GM15510 (cell line): ENCODE results near the gene PPP1R14B.
A peak's percentile ranks its signal among the peaks of the same experiment; 100 is the strongest.

Source experiments
- POLR2A ChIP-seq: IDR thresholded peaks from 3 replicates; pipeline ENCODE4 v1.6.1; 2011; ENCODE audit warnings: borderline replicate concordance; ENCODE audit not compliant: insufficient read length; ENCODE audit errors: extremely low read depth

PPP1R14B gene

GRCh38 chr11:64285885-64286800 is 39.4 kb upstream of the PPP1R14B start:
- TF ChIP-seq POLR2A, result peak; percentile 49

DNA sequence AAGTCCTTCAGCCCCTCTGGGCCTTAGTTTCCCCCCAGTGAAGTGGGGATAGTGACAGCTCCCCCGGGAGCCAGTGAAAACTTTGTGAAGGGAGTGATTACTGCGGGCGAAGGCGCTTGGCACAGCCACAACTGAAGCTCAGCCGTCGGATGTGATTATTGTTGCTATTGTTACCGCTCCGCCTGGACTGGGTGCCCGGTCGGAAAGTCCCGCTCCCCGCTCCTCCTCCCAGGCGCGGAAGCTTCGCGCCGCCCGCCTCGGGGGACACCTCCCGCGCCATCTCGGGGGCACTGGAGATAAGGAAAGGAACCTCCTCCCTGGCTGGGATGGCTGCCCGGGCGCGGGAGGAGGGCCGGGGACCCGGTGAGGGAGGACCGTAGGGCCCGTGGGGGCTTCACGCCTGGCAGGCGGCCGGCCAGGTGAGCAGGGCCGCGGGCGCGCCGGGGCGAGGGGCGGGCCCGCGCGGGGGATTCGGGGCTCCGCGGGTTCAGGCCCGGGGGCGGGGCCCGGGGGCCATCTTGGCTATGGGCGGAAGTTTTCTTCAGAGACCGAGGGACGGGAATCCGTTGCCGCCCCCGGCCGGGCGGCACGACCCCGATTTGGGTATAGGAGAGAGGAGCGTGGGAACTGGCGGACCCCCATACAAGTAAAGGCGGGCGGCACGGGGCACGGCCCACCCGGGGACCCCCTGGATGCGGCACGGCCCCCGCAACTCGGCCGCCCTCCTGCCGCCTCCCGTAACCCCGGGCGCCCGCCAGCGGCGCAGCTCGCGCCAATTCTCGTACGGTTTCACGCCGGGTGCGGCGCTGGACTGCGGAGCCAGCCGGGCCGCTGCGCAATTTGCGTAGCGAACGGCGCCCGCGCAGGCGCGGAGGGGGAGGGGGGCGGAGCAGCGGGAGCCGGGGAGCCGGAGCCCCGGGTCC is 38.5 kb upstream of the PPP1R14B start, which contains the start of gene GPR137:
GPR137 (plus strand) TSS at position 887 of the 923 bp plus-strand sequence. CDS start 677 bp downstream, outside the sequence.
- peak; percentile 64 for TF ChIP-seq POLR2A

DNA sequence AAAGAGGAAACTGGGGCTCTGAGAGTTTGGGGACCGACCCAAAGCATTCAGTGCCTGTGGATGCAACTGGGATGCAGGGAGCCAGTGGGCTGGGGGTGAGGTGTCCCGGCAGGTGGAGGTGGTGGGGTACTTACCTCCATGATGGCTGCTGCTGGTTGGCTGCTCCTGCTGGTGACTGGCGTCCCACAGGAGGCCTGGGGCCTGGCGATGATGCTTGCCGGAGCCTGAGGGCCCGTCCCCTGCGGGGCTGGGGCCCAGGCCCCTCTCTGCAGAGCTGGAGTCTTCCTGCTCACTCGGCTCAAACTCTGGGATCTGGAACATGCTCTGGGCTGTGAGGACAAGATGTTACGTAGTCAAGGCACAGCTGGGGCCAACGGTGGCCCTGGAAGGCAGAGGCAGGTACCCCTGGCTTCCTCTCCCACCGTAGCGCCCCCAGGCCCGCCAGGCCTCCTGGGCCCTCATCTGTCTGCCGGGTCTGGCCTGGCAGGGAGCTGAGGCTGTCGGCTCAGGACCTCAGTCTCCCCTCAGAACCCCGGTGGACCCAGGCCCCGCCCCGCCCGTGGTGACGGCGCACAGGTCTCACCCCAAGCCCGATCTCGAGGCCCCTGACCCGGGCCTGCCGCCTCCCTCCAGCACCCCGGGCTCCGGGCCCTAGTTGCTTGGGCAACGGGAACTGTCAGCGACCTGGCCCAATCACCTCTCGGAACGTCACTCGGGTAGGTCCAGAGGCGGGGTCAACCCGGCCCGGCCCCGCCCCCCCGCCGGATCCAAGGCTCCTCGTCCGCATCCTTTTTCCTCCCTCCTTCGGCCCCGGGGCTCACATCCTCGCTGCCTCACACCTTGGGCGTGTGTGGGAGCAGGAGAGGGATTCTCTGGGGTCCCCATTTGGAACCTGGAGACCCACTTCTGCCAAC is 37.6 kb upstream of the PPP1R14B start, which contains the start of gene BAD:
BAD (minus strand) TSS at position 618 of the 914 bp plus-strand sequence; CDS start at position 321, 297 bp downstream.
- peak; percentile 63 for TF ChIP-seq POLR2A

DNA sequence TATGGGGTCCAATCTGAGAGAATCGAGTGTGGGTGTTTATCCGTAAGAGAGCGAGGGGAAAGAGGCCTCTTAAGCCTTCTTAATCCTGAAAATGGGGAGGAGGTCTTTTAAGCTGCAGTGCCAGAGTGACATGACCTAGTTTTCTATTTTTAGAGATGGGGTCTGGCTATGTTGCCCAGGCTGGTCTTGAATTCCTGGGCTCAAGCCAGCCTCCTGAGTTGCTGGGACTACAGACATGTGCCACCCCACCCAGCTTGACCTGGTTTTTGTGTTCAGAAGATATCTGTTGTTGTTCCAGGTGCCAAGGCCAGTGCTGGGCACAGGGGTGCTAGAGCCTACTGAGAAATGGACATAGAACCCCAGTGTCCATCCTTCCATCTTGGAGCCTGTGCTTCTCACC is 36.3 kb upstream of the PPP1R14B start:
- no peak for TF ChIP-seq POLR2A

- TF ChIP-seq POLR2A, result no peak
Measured at GRCh38 chr11:64281957-64282770, 35.4 kb upstream of the PPP1R14B start.

- TF ChIP-seq POLR2A, result no peak
Measured at GRCh38 chr11:64278576-64279190, 31.9 kb upstream of the PPP1R14B start.

DNA sequence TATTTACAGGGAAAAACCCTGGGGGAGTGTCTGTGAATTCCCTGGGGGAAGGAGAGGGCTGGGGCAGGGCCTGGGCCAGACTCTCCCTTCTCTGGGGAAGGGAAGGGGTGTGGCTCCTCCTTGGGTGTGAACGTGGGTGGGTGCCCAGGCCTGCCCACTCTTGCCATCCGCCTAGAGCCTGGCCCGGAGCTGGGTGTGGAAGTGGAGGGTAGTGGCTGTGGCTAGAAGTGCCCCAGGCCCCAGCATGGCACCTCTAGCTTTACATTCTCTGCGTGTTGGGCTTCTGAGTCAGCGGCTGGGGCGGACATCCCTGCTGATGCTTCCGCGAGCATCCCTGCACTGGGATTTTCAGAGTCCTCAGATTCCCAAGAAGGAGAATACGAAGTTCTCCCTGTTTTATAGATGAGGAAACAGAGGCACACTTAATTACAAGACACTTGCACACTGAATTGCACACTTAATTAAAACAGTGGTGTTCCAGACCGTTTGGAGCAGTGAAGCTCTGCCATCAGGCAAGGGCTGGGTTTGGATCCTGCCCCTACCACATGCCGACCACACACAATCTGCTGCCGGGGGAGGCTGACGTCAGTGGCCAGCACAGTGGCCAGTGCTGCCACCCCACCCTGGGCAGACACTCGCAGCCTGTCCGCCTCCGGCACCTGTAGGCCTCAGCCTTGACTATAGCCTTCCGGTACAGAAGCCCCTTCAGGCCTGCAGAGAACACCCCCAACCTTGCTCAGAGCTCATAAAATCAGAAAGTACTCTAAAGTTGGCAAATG is 30.1 kb upstream of the PPP1R14B start:
- TF ChIP-seq POLR2A, result no peak

DNA sequence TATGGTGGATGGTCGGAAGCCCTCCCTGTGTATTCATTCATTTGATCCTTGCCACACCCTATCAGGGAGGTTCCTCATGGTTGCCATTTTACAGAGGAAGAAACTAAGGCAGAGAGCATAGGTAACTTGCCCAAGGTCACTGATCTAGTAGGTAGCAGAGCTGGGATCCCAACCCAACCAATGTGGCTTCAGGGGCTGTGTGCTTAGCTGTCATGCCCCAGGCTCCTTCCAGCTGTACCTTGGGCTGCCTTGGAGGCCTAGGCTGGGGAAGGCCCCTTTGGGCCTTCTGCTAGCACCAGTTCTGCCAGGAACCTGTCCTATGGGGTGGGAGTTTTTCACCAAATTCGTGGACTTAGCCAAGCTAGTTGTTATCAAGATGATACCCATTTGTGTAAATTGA is 29.1 kb upstream of the PPP1R14B start:
- no peak for TF ChIP-seq POLR2A

DNA sequence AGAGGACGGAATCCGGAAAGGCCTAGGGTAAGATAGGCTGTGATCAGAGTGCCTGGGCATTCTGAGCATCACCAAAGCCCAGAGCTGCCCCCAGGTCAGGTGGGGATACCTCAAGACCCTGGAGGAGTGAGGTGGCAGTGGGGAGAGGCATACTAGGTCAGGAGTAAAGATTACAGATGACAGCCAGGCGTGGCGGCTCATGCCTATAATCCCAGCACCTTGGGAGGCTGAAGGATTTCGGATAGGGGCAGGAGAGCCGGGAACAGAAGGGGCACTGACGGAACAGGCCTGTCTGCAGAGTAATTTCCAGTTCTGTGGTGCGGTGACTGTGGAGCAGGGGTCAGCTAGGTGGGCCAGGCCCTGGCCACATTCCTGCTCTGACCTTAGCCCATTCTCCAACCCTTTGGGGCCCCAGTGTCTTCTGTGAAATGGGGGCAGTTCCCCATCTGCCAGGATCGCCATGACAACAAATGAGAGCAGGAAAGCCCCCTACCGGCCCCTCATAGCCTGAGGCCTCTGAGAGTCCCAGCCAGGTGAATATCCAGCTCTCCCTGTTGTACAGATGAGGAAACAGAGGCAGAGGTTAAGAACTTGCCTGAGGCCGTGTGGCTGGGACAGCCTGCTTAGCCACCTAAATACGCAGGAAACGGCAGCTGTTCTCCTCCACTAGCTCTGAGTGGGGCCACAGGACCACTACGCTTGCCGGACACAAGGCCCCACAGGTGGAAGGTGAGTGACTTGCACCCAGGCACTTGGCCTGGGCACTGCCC is 28.5 kb upstream of the PPP1R14B start:
- no peak for TF ChIP-seq POLR2A

DNA sequence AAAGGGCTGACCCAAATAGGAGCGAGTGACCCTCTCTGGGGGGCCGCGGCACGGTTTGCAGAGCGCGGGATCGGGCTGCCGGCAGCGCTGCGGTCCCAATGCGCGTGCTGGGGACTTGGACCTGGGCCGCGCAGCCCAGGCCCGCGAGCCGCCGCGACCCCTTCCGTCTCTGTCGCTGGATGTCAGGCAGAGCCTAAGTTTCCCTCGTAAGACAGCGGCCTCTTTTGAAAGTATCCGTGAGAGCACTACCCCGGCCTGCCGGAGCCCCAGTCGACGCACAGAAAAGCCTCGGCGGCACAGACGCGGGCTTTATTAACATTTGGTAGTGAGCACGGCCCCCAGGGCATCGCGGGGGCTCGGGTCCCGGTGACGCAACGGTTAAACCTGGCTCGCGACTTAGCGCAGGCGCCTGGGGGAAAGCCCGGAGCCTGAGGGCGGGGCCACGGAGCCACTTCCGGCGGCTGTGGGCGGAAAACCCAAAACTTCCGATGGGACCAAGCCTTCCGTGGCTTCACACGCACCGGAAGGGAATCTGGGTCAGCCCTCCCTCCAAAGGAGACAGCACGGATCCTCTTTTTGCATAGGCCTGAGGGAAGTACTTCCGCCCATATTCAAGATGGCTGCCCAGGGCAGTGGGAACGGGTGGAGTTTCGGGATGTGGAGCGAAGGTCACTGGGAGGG is 22.9 kb upstream of the PPP1R14B start:
- TF ChIP-seq POLR2A, result peak; percentile 53
